Hematopoietic multipotent progenitor cell treated with erythropoietin and hydrocortisone succinate and interleukin-3 and kit ligand, for 17 days (in vitro differentiated cells): Measurements from ENCODE around the gene LGALS1.
"Not testable (repeated sequence)": the region's sequence is repeated elsewhere in the genome, so short reads cannot be mapped to it uniquely, and the experiment has no call there.

Source experiments
- DNase-seq: peaks from one replicate; pipeline ENCODE4 v3.0.0-alpha.2; 2015; ENCODE audit warnings: low spot score

LGALS1 gene

DNA sequence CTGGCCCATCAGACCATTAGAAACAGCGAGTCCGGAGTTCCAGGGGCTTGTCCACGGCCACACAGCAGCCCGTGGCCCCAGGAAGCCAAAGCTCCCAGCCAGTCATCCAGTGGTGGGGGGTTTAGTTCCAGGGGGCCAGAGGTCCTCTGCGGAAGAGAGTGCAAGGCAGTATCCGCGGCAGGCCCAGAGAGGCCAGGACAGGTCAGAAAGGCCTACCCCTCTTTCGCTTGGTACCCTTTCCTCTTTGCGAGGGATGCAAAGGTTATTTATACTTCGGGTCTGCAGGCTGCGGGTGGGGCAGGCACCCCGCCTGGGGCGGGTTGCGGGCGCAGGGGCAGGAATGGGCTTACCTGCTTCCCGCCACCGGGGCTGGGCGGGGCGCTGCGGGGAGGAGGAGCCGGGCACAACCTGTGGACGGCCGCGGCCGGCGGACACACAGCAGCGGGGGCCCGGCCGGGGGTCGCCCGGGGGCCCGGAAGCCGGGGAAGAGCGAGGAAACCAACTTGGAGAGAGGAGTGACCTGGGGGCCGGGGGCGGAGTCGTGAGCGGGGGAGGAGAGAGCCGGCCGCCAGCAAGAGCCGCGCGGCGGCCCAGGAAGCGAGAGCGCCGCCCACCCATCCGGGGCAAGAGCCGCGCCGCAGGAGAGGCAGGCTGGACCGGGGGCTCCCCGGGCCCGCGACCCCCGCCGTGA is 36.2 kb upstream of the LGALS1 start, which contains the start of gene SH3BP1:
TSS of gene SH3BP1 (plus strand) at position 600 of the 691 bp plus-strand sequence. CDS start 119 bp downstream, outside the sequence.
- DNase-seq = no peak

DNA sequence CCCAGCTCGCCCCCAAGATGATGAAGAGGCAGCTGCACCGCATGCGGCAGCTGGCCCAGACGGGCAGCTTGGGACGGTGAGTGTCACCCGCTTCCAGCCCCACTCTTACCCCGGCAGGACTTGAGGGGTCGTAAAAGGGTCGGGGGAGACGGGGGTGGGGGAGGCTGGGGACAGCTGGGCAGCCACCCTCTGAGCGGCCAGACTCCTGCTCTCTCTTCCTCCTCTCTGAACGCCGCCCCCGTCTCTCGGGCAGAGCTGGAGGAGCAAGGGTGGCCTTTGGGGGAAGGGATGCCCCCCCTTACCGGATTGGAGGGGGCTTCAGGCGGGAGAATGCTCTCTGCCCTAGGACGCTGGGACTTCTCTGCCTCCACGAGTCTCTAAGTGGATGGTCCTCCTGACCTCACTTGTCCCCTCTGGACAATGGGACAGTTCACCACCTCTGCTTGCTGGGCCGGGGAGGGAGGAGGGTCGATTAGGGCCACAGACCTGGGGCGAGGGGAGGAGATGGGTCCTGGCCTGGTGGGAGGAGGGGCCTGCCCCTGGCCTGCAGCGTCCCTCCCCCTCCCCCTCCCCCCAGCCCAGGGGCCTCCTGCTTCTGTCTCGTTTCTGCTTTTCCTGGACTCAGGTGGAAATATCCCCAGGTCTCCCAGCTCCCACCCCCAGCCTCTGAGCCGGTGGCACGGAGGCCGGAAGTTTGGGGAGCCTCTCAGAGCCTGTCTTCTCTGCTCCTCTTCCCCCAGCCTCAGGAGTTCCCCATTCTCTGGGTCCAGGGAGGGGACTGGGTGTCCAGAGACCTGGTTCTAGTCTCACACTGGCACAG is 35.5 kb upstream of the LGALS1 start:
- DNase-seq = no peak

DNA sequence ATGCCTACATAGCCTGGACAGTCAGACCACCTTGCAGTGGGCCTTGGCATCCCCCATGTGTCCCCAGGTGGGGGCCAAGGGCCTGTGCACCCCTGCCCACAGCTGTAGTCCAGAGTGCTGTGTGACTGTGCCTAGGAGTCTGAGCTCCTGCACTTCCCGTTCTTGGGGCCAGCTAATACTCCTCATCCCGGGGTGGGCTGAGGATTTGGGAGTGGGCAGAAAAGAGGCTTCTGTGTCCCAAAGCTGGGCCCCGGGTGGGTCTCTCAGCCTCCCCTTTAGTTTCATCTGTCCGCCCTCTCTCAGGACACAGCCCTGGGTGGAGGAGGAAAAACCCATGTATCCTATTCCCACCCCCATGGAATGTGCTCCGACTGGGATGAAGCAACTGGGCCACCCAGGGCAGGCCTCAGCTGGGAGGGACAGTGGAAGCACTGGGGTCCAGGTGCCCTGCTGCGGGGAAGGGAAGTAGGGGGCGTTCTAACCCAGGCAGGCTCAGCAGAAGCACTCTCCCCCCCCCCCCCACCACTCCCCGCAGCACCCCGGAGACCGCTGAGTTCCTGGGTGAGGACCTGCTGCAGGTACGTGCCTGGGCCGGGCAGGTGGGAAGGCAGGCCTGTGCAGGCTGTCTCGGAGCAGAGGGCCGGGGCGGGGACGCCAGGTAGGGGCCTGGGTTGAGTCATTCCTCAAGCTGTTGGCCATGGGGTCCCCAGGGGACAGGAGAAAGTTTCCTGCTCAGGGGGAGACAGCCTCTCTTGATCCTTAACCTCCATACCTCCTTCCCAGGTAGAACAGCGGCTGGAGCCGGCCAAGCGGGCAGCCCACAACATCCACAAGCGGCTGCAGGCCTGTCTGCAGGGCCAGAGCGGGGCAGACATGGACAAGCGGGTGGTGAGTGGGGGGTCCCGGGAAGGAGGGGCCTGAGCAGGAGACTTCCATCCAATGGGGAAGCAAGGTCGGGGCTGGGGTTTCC is 34.6 kb upstream of the LGALS1 start:
- no peak for DNase-seq

DNA sequence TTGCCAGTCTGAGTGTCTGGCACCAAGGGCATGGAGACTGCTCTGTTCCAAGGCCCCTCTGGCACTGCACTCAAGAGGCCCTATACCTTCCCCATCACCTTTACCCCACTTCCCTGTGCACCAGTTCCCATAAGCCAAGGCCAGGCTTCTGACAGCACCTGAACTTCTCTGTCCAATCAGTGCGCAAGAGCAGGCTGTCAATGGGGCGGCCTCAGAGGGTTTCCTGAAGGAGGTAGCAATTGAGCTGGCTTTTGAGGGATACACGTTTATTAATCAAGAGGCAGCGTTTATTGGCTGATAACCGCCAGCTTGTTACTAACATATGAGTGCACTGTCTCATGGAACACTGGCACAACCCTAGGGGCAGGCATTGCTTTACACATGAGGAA is 33.9 kb upstream of the LGALS1 start:
- no peak for DNase-seq

DNA sequence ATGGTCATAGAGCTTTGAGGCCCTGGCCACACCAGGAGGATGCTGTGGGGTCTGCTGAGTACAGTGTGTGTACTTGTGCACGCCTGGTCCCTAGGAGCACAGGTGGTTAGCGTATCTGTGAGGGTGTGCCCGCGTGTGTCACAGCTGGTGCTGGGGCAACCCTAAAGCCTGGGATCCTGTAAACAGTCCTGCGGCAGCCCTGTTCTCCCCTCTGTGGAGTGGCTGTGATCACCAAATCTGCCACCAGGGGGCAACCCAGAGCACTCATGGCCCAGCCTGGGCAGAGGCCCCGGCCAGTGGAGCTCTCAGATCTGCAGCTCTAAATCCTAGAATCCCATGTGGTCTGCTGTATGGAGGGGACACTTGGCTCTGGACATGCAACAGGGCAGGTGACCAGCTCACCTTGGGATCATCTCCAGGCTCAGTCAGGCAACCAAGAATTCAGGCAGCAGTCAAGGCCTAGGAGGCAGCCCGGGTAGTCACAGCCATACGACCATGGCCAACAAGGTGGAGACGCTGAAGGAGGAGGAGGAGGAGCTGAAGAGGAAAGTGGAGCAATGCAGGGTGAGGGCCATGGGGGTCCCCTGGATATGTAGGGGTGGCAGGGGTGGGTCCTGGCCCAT is 32.1 kb upstream of the LGALS1 start:
- DNase-seq = peak; percentile 83

DNA sequence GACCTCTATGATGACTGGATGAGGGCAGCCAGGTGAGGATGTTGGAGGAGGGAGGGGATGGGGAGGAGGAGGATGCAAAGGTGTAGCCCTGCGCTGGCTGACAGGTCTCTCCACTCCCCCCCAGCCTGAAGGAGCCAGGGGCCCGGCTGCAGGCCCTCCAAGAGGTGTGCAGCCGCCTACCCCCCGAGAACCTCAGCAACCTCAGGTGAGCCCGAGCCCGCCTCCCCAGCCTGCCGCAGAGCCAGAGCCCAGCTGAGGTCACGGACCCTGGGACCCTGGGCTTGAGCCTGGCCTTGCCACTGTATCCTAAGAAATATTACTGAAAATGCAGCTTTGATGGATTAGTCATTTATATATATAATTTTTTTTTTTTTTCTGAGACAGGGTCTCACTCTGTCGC is 28.1 kb upstream of the LGALS1 start:
- no peak for DNase-seq

DNA sequence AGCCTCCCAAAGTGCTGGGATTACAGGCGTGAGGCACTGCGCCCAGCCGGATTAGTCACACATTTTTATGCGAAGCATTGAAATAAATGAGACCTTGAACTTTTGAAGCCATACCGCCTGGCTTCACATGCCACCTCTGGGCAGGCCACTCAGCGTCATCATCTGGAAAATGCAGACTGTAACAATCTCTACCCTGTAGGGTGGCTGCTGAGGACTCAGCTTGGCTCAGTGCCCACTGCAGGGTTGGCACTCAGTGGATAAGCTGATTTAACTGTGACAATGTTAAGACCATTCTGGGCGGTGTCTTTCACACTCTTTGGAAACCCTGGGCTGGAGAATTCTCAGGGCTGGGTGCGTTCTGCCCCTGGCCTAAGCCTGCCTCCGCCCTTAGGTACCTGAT is 27.5 kb upstream of the LGALS1 start:
- peak; percentile 64 for DNase-seq

DNA sequence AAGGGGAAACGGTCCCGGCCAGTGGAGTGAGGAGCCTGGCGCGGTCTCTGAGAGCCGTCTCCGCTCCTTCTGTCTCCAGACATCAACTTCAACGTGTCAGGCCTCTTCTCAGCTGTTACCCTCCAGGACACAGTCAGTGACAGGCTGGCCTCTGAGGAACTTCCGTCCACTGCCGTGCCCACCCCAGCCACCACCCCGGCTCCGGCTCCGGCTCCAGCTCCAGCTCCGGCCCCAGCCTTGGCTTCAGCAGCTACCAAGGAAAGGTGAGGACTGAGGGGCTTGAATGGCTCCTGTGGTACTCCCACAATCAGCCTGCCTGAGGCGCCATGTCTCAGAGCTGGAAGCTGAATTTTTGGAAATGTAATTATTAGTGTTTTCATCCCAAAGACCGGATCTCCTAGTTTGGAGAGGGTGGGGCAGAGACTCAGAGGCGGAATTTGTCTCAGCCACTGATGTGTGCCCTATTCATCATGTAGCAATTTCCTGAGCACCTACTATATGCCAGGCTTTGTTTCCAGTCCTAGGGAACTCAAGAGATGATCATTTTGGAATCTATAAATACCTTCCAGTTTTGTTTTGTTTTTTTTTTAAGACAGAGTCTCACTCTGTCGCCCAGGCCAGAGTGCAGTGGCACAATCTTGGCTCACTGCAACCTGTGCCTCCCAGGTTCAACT is 24.8 kb upstream of the LGALS1 start:
- no peak for DNase-seq

DNA sequence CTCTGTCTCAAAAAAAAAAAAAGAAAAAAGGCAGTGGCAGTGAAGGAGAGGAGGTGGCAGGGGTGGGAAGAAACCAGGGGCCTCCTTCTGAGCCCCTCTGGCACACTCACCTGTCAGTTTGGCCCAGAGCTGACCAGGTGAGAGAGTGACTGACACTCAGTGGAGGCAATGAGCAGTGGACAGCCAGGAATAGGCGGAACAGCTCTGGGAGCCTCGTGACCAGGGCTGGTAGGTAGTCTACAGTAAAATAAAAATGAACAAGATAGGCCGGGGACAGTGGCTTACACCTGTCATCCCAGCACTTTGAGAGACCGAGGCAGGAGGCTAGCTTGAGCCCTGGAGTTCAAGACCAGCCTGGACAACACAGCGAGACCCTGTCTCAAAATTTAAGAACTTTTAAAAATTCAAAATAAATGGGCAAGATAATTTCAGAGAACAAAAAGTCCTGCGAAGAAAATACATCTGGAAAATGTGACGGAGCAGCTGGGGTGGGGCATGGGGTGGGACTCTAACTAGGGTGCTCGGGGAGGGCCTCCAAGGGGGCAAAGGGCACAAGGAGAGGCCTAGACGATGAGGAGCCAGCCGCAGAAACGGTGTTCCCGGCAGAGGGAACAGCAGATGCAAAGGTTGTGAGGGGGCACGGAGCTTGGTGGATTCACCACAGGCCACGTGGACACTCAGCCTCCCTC is 20.7 kb upstream of the LGALS1 start:
- DNase-seq = no peak

DNA sequence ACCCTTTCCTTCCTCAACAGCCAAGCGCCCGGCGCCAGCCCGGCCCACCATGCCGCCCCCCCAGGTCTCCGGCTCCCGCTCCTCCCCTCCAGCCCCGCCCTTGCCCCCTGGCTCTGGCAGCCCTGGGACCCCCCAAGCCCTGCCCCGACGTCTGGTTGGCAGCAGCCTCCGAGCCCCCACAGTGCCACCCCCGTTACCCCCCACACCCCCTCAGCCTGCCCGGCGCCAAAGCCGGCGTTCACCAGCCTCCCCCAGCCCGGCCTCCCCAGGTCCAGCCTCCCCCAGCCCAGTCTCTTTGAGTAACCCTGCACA is 20.2 kb upstream of the LGALS1 start:
- DNase-seq = no peak

DNA sequence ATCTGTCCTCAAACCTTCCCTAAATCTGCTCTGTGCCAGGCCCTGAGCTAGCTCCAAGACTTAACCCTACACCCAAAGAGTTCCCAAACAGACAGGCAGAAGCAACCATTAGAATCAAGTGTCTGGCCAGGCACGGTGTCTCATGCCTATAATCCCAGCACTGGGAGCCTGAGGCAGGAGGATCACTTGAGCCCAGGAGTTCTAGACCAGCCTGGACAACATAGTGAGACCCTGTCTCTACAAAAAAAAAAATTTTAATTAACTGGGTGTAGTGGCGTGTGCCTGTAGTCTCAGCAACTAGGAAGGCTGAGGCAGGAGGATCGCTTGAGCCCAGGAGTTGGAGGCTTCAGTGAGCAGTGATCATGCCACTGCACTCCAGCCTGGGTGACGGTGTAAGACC is 18.9 kb upstream of the LGALS1 start:
- DNase-seq = not testable (repeated sequence)

DNA sequence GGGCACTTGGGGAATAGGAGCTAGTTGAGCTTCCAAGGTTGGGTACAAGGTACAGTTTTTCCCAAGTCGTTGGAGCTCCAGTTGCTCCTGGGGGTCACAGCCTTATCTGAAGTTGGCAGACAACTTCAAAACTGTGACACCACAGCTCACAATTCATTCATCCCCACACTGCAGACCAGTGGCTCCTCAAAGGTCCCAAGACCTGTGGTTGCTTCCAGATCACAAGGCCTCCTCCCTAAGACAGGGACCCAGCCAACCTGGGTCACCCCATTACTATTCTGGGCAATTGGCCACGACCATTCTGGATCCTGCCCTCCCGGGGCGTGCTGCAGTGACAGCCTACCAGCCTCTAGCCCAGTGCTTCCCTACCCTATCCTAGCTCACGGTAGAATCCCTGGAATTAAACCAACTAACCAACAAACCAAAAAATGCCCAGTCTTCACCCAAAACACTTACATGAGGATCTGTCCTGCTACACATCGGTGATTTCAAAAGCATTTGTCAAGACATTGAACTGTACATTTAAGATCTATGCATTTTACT is 17.8 kb upstream of the LGALS1 start:
- DNase-seq = no peak

DNA sequence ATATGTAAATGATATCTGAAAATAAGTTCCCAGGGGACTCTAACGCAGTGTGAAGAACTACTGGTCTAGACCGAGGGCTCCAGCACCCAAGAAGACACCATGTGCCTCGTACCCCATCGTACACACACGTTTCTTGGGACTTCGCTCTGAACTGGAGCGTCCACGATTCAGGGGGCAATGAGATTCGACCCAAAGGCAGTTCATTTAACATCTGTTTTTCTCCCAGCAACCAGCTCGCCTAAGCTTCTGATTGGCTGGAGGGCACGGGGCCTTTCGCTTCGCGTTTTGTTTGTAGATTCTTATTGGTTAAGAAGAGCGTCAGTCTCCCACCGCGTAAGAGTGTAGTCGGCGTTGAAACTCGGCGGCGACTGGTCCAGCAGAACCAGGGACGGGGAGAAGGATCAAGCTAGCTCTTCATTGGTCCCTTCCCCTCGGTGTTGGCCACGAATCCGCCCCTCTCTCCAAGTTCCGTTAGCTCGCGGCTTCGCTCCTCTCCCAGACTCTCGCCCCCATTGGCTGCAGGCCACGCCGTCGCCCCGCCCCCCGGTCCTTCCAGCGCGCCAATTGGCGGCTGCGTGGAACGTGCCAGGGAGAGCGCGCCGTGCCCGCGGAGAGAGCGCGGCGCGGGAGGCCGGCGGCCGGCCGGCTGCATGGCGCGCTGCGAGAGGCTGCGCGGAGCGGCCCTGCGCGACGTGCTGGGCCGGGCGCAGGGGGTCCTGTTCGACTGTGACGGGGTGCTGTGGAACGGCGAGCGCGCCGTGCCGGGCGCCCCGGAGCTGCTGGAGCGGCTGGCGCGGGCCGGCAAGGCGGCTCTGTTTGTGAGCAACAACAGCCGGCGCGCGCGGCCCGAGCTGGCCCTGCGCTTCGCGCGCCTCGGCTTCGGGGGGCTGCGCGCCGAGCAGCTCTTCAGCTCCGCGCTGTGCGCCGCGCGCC is 17.0 kb upstream of the LGALS1 start, which contains the start of gene PDXP:
TSS of gene PDXP (plus strand) at position 591 of the 933 bp plus-strand sequence. CDS start at position 651, 60 bp downstream.
- peak; percentile 95 for DNase-seq

DNA sequence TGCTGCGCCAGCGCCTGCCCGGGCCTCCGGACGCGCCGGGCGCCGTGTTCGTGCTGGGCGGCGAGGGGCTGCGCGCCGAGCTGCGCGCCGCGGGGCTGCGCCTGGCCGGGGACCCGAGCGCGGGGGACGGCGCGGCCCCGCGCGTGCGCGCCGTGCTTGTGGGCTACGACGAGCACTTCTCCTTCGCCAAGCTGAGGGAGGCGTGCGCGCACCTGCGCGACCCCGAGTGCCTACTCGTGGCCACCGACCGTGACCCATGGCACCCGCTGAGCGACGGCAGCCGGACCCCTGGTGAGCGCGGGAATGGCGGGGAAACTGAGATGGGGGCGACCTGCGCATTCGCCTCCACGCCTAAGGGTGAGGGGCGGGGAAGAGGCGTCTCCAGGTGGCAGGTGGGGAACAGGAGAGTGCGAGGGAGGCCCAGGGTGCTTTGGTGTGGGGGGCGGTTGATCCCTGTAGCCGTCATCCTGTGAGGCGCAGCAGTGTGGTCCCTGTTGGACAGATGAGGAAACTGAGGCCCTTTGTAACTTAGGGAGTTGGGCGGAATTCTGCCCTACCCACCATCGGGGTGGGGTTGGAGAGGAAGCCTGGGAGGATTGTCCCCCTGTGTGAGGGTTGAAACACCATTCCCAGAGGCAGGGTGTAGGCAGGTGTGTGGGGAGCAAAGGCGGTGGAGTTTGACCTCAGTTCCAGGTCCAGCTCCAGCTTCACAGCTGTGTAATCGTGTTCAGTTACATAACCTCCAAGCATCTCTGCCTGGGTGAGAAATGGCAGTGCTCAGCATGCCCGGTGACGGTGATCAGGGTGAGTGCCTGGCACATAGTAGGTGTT is 16.2 kb upstream of the LGALS1 start:
- no peak for DNase-seq

DNA sequence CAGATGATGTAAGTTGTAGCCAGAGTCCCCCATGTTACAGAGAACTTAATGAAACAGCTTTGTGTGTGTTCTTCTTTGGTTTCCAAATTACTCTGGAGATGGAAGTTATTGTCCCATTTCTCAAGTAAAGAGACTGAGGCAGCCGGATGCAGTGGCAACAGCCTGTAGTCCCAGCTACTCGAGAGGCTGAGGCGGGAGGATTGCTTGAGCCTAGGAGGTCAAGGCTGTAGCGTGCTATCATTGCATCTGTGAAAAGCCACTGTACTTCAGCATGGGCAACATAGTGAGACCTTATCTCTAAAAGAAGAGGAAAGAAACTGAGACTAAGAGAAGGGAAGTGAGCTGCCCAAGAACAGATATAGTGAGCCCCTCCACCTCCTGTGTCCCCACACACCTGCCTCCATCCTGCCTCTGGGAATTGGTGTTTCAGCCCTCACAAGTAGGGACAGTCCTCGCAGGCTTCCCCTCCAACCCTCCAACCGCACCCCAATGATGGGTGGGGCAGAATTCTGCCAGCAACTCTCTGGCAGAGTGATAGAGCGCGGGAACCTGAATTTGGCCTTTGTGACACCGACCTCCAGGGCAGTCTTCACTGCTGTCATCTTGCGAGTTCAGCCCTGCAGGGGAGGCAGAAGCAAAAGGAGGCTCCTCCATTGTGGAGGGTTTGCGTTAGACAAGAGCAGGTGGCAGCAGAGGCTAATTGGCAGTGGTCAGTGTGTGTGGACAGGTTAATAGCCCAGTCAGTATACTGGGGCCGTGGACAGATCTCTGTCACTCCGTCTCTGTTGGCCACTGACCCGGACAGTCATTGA is 15.3 kb upstream of the LGALS1 start:
- peak; percentile 28 for DNase-seq

DNA sequence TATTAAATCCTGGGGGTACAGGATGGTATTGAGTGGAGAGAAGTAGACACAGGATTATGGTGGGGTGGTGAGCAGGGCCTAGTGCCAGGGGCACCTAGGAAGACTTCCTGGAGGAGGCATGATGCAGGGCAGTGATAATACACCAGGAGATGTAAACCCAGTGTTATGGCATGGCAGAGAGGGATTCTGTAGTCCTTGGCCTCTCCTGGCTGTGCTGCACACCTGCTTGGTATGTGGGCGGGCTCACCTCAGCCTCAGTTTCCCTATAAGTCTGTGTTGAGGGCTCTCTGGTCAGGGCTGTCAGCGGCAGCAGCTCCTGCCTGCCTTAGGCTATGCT is 14.8 kb upstream of the LGALS1 start:
- DNase-seq = no peak

DNA sequence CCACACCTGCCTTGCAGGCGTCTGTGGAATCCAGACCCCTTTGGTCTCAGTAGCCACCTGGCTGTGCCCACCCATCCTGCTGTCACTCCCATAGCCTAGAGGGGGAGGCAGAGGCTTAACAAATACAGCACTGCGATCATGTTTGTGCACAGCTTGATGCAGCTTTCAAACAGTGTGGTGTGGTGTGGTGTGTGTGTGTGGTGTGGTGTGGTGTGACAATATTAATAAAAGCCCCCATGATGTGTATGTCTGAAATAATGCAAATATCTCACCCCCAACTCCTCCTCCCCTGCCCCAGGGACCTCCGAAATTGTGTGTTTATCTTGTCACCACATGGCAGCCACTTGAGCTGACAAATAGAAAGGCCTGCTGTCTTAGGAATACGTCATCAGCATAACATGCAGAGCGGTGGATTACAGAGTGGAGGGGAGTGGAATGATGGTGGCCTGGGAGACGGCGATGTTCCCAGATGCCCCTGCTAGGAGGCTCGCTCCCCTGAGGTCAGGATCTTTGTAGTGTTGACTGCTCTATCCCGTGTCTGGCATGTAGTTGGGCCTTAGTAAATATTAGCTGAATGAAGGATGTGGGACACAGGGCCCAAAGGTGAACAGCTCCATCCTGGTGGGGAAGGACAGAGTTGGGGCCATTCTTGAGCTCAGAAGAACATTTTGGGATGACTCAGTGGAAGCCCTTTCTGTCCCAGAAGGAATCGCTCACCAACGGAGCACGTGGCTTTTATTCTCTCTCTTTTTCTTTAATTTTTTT is 14.1 kb upstream of the LGALS1 start:
- no peak for DNase-seq
